Thyroid gland (tissue), 4 donors: ENCODE measurements around the gene UST. TPM values are rescaled to one million over a fixed set of nuclear protein-coding genes. Genes with fewer than 3 reads are reported as not detected.

Experiments used
- DNase-seq, 2 donors: peaks; one replicate each; pipeline ENCODE4 v3.0.0-alpha.2; 2019
- H3K27ac ChIP-seq, 3 donors: fragments of 200-600 bp; sonication (generic); 1 replicate in 2 of 3; 2 replicates in 1 of 3; pipeline ENCODE4 v1.5.1; 2016 to 2019; ENCODE audit warnings: mild to moderate bottlenecking in 1 of 3, moderate library complexity in 1 of 3
- H3K27me3 ChIP-seq: fragments of 200-600 bp; sonication (generic); one replicate; pipeline ENCODE4 v1.5.1; 2019
- H3K36me3 ChIP-seq, 2 donors: fragments of 200-600 bp; sonication (generic); one replicate each; pipeline ENCODE4 v1.5.1; 2016 to 2019
- H3K4me1 ChIP-seq, 2 donors: fragments of 200-600 bp; sonication (generic); one replicate each; pipeline ENCODE4 v1.5.1; 2017 to 2019
- H3K4me3 ChIP-seq, 3 donors: fragments of 200-600 bp; sonication (generic); replicated peaks in 1 of 3; 1 replicate in 2 of 3; 2 replicates in 1 of 3; pipeline ENCODE4 v1.5.1; 2016; ENCODE audit warnings: mild to moderate bottlenecking in 1 of 3
- H3K9me3 ChIP-seq: fragments of 200-600 bp; sonication (generic); one replicate; pipeline ENCODE4 v1.5.1; 2017
- POLR2A ChIP-seq, 2 donors: fragments of 450-650 bp; IDR thresholded peaks; one replicate each; pipeline ENCODE4 v1.6.1; 2017; ENCODE audit warnings: antibody characterized with exemption in 2 of 2, mild to moderate bottlenecking in 2 of 2, moderate library complexity in 1 of 2
- WGBS, 2 donors: methylation state at CpG; one replicate each; pipeline ENCODE4 v1.1.5; 2017; 5-methylcytosine and 5-hydroxymethylcytosine counted together
- intact Hi-C: fragments of 100-400 bp; cut with DNase I; formaldehyde crosslinking; loops from one replicate; pipeline ENCODE4 v1.15.1; 2023
- total RNA-seq, 4 donors: library from RNA; depleted of rRNA; stranded (reverse); fragments of >200 nt; gene quantifications; one replicate each; pipeline ENCODE4 v1.2.3, GENCODE V29; 2016
- TF ChIP-seq, protein P1 (sequence below), 6 experiments: fragments of 200-600 bp in 3 of 6; fragments of 450-650 bp in 3 of 6; sonication (generic) in 3 of 6; IDR thresholded peaks; one replicate each; pipeline ENCODE4 v1.5.1; 2016 to 2019; ENCODE audit warnings: antibody characterized with exemption in 6 of 6, mild to moderate bottlenecking in 2 of 6, inconsistent platforms in 1 of 6, moderate library complexity in 1 of 6

UST gene
- total RNA-seq, 4 donors from 2014 or later, result 73.4 to 91.2 (median 81.4) TPM

DNA sequence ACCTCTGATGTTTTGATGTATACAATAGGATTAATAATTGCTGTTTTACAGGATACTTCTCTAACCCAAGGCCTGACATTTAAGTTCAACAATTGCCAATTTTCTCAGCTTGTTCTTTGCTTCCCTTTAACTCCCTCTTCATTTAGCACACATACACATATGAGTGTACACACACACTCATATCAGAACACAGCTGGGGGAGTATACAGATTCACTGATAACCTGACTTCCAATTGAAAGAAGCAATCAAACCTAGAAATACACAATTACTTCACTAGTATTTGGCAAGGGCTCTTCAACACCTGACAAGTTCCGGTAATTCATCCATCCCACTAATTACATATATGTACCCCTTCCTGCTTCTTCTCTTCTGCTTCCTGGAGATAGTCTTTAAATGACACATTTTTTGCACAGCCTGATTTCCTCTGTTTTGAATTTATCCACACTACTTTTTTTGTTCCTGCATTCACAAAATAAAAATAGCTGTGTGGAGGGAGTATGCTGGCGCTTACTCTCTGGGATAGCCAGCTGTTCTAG is 11.2 kb downstream of the UST start:
- DNase-seq, result no peak
- TF ChIP-seq POLR2A (IDR thresholded peaks at IDR 0.05), result no peak
- TF ChIP-seq, protein P1, sequence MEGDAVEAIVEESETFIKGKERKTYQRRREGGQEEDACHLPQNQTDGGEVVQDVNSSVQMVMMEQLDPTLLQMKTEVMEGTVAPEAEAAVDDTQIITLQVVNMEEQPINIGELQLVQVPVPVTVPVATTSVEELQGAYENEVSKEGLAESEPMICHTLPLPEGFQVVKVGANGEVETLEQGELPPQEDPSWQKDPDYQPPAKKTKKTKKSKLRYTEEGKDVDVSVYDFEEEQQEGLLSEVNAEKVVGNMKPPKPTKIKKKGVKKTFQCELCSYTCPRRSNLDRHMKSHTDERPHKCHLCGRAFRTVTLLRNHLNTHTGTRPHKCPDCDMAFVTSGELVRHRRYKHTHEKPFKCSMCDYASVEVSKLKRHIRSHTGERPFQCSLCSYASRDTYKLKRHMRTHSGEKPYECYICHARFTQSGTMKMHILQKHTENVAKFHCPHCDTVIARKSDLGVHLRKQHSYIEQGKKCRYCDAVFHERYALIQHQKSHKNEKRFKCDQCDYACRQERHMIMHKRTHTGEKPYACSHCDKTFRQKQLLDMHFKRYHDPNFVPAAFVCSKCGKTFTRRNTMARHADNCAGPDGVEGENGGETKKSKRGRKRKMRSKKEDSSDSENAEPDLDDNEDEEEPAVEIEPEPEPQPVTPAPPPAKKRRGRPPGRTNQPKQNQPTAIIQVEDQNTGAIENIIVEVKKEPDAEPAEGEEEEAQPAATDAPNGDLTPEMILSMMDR (IDR thresholded peaks at IDR 0.05), result no peak
- Histone ChIP-seq H3K27ac (peak overlapping the region in 2 of 3 donors; percentile 88 to 95), H3K4me1 (peaks cover 58 to 60% of the 10 kb centered on the region in 2 donors), H3K27me3 (no peaks in the 10 kb centered on the region), H3K9me3 (no peaks in the 10 kb centered on the region), H3K36me3 (no peaks in the 10 kb centered on the region), H3K4me3 (no peak overlapping the region)
- WGBS, 2 donors, result 57 to 65% methylated on average over 2 of the region's 2 CpGs
- intact Hi-C loops, result loop anchor here (10.0 kb wide), 1 partner anchor 117 kb away; no protein-coding TSS in a partner anchor

DNA sequence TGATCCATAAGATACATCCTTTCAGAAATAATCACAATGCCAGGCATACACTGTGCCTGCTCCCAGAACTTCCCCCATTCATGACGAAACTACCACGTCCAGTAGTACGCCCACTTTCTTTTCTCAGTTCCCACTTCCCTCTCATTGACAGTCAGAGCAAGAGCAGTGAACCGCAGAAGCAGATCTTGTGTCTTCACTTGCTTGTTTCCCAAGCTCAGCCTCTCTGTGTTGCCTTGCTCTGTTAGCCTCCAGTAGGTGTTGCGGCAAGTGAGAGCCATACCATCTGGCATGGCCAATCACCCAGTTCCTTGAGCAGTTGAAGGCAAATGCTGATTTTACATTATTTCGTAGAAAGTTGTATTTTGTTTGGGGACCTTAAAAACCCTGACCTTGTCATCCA is 11.7 kb downstream of the UST start:
- DNase-seq, result peak in 1 of 2 donors; percentile 39
- Histone ChIP-seq H3K4me3 (no peak overlapping the region), H3K36me3 (no peaks in the 10 kb centered on the region), H3K9me3 (no peaks in the 10 kb centered on the region), H3K27me3 (no peaks in the 10 kb centered on the region), H3K4me1 (peaks cover 58 to 61% of the 10 kb centered on the region in 2 donors), H3K27ac (peak overlapping the region in 2 of 3 donors; percentile 88 to 95)
- WGBS, 2 donors, result 58 to 63% methylated on average over 6 of the region's 6 CpGs
- intact Hi-C loops, result loop anchor here (10.0 kb wide), 1 partner anchor 116 kb away; no protein-coding TSS in a partner anchor
- TF ChIP-seq, protein P1 (IDR thresholded peaks at IDR 0.05), result no peak
- peak in 1 of 2 donors; percentile 28 for TF ChIP-seq POLR2A (IDR thresholded peaks at IDR 0.05)

DNA sequence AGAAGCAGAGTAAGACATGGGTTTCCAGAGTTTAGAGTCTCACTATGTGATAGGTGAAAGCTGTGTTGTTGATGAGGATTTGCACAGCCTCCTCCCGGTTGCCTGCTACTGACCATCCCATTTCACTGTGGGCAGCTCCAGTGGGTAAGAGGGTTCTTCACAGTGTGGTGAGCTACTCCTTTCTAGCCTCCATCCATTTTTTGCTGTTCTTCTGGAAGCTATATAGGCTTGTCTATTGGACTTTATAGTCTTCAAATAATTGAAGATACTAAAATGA is 13.4 kb downstream of the UST start:
- Histone ChIP-seq H3K27ac (peak overlapping the region; percentile 76 to 95 (median 88)), H3K27me3 (no peaks in the 10 kb centered on the region), H3K4me1 (peaks cover 61 to 64% of the 10 kb centered on the region in 2 donors), H3K9me3 (no peaks in the 10 kb centered on the region), H3K36me3 (no peaks in the 10 kb centered on the region), H3K4me3 (no peak overlapping the region)
- WGBS, 2 donors, result 59 to 71% methylated on average over 1 of the region's 1 CpG
- TF ChIP-seq, protein P1 (IDR thresholded peaks at IDR 0.05), result no peak
- no peak for TF ChIP-seq POLR2A (IDR thresholded peaks at IDR 0.05)
- DNase-seq, result no peak
- intact Hi-C loops, result no loop called here

DNA sequence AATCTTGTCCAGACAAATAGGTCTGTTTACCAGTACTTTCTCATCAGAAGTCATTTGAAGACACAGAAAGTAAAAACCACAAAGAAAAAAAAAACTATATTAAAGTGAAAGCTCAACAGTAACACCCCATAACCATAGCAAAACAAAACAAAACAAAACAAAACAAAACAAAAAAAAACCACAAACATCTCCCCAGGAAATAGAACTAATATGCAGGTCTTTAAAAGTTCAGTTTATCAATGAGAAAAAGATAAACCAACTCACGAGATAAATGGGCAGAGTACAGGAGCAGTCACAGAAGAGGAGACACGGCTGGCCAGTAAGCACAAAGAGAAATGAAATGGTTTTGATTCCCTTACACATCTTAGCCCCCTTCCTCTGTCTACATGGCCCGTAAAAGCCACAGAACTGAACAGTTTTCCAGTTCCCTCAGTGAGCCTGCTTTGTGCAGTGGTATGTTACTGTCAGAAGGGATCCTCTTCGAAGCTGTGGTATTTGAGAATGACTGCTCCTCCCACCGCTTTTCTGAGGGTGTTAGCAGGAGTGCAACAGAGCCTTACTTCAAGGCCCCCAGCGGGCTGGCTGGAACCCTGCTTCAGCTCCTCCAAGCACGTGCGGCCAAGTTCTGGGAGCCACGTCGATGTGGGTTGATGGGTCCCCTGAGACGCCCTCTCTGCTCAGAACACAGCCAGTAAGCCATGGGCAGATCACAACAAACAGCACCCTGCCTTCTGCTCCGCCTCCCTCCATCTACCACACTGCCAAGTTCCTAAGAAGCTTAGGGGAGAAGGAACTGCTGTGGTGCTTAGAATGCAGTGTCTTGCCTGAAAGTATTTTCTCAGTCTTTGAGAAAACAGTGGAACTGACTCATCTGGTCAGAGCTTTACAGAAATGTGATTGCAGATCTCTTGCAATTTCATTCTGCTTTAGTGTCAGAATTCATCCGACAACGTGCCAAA is 14.0 kb downstream of the UST start:
- no peak overlapping the region for H3K4me3 ChIP-seq
- peaks cover 64 to 68% of the 10 kb centered on the region in 2 donors for H3K4me1 ChIP-seq
- TF ChIP-seq, protein P1 (IDR thresholded peaks at IDR 0.05), result no peak
- TF ChIP-seq POLR2A (IDR thresholded peaks at IDR 0.05), result peak in 1 of 2 donors; percentile 61
- no peaks in the 10 kb centered on the region for H3K9me3 ChIP-seq
- no peaks in the 10 kb centered on the region for H3K27me3 ChIP-seq
- DNase-seq, result peak; percentile 88 to 93
- H3K27ac ChIP-seq, result peak overlapping the region; percentile 76 to 95 (median 88)
- 9 to 10% methylated on average over 14 of the region's 14 CpGs for WGBS, 2 donors
- no peaks in the 10 kb centered on the region for H3K36me3 ChIP-seq
- intact Hi-C loops, result no loop called here
